Caco-2 (cell line): ENCODE data around the gene DIAPH3. TPM values are rescaled to one million over a fixed set of nuclear protein-coding genes. Genes with fewer than 3 reads are reported as not detected.

ENCODE experiments used
- BruUV-seq: library from RNA; stranded (reverse); fragments of 400-500 nt; replicated peaks from 2 replicates; lab custom pipeline; 2021; lab: Mats Ljungman, UMichigan
- CTCF ChIA-PET: fragments of 300-600 bp; sonication (Branson Sonifier 250); formaldehyde crosslinking; loops from one replicate; lab custom pipeline; 2022; ENCODE audit warnings: antibody characterized with exemption; lab: Charles Lee
- POLR2A ChIA-PET: fragments of 300-600 bp; sonication (Branson Sonifier 250); formaldehyde crosslinking; loops from one replicate; lab custom pipeline; 2022; ENCODE audit warnings: antibody characterized with exemption; lab: Charles Lee
- DNase-seq, 2 experiments: peaks; one replicate each; pipeline versions ENCODE4 v3.0.0 to v3.0.0-alpha.2; 2020 to 2022
- H3K27me3 ChIP-seq: replicated peaks from 2 replicates; pipeline ENCODE4 v1.6.0; 2011; ENCODE audit warnings: low read length; ENCODE audit not compliant: control insufficient read depth, insufficient read depth
- H3K36me3 ChIP-seq: 2 replicates; pipeline ENCODE4 v1.5.1; 2011; ENCODE audit warnings: low read length; ENCODE audit not compliant: control insufficient read depth, insufficient read depth
- H3K4me1 ChIP-seq: fragments of 250-450 bp; sonication (Bioruptor Pico); 2 replicates; pipeline ENCODE4 v1.5.1; 2020; ENCODE audit warnings: mild to moderate bottlenecking
- H3K4me3 ChIP-seq: 2 replicates; pipeline ENCODE4 v1.5.1; 2011; ENCODE audit warnings: low read depth, mild to moderate bottlenecking, control low read depth, low read length
- H3K9me3 ChIP-seq: fragments of 250-450 bp; sonication (Bioruptor Pico); 2 replicates; pipeline ENCODE4 v1.5.1; 2020; ENCODE audit warnings: mild to moderate bottlenecking, moderate library complexity
- H3K27ac Mint-ChIP-seq: one replicate; pipeline ENCODE4 v1.8.0; 2022; ENCODE audit warnings: mixed read lengths; ENCODE audit not compliant: unreplicated experiment
- H3K27me3 Mint-ChIP-seq: one replicate; pipeline ENCODE4 v1.8.0; 2022; ENCODE audit warnings: mixed read lengths; ENCODE audit not compliant: insufficient read depth, unreplicated experiment
- H3K36me3 Mint-ChIP-seq: one replicate; pipeline ENCODE4 v1.8.0; 2022; ENCODE audit warnings: mild to moderate bottlenecking, mixed read lengths; ENCODE audit not compliant: insufficient read depth, unreplicated experiment
- H3K4me1 Mint-ChIP-seq: one replicate; pipeline ENCODE4 v1.8.0; 2022; ENCODE audit warnings: low read depth, mixed read lengths; ENCODE audit not compliant: unreplicated experiment
- H3K4me3 Mint-ChIP-seq: one replicate; pipeline ENCODE4 v1.8.0; 2022; ENCODE audit warnings: mild to moderate bottlenecking, moderate library complexity, mixed read lengths; ENCODE audit not compliant: unreplicated experiment
- H3K9me3 Mint-ChIP-seq: one replicate; pipeline ENCODE4 v1.8.0; 2022; ENCODE audit warnings: mixed read lengths; ENCODE audit not compliant: unreplicated experiment
- intact Hi-C: fragments of 100-400 bp; cut with micrococcal nuclease; formaldehyde crosslinking; loops from one replicate; pipeline ENCODE4 v1.10.0; 2022; ENCODE audit not compliant: unreplicated experiment
- total RNA-seq: library from RNA; stranded (reverse); gene quantifications from 2 replicates; pipeline ENCODE4 v1.2.3, GENCODE V29; 2022
- TF ChIP-seq, protein P1 (sequence below), 2 experiments: fragments of 200-600 bp in 1 of 2; IDR thresholded peaks; 1 replicate in 1 of 2; 2 replicates in 1 of 2; pipeline versions ENCODE4 v1.5.1 to v1.8.0; 2011 to 2022; ENCODE audit warnings: antibody characterized with exemption in 1 of 2, control low read depth in 1 of 2, inconsistent platforms in 1 of 2, low read depth in 1 of 2, low read length in 1 of 2, mild to moderate bottlenecking in 1 of 2, moderate library complexity in 1 of 2; ENCODE audit not compliant: insufficient read depth in 1 of 2, severe bottlenecking in 1 of 2, unreplicated experiment in 1 of 2

Gene DIAPH3
- total RNA-seq, 1 experiment from 2014 or later = 60.6 TPM

DNA sequence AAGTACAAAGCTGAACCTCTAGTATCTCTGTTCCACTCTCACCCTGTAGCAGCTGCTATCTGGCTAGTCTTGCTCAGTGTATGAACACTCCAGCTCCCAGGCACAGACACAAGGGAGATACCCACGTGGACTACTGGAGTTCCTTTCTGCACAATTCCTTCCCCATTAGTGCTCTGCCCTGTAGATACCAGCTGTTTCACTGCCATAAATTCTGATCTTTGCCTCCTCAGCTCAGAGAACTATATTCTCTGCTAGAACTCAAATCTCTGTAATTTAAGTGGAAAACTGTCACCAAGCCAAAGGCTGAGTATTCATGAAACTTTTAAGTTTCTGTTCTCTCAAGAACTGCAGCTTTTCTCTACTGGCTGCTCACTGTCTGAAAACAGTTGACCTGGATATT, 273.7 kb downstream of the DIAPH3 start:
- BruUV-seq = no TSS peak
- peaks cover 6% of the 10 kb centered on the region for H3K4me1 Mint-ChIP-seq
- peaks cover 29% of the 10 kb centered on the region for H3K36me3 Mint-ChIP-seq
- no peak overlapping the region for H3K4me3 Mint-ChIP-seq
- Histone ChIP-seq H3K36me3 (no peaks in the 10 kb centered on the region), H3K4me1 (no peaks in the 10 kb centered on the region), H3K4me3 (no peak overlapping the region), H3K27me3 (no peaks in the 10 kb centered on the region), H3K9me3 (peaks cover 4% of the 10 kb centered on the region; the same call in 1 of the 2 replicates)
- no peak for DNase-seq
- POLR2A ChIA-PET = no interaction called here
- intact Hi-C loops = no loop called here
- H3K9me3 Mint-ChIP-seq = no peaks in the 10 kb centered on the region
- H3K27me3 Mint-ChIP-seq = no peaks in the 10 kb centered on the region
- no peak overlapping the region for H3K27ac Mint-ChIP-seq
- CTCF ChIA-PET = no interaction called here
- TF ChIP-seq, protein P1, sequence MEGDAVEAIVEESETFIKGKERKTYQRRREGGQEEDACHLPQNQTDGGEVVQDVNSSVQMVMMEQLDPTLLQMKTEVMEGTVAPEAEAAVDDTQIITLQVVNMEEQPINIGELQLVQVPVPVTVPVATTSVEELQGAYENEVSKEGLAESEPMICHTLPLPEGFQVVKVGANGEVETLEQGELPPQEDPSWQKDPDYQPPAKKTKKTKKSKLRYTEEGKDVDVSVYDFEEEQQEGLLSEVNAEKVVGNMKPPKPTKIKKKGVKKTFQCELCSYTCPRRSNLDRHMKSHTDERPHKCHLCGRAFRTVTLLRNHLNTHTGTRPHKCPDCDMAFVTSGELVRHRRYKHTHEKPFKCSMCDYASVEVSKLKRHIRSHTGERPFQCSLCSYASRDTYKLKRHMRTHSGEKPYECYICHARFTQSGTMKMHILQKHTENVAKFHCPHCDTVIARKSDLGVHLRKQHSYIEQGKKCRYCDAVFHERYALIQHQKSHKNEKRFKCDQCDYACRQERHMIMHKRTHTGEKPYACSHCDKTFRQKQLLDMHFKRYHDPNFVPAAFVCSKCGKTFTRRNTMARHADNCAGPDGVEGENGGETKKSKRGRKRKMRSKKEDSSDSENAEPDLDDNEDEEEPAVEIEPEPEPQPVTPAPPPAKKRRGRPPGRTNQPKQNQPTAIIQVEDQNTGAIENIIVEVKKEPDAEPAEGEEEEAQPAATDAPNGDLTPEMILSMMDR (IDR thresholded peaks at IDR 0.05; ENCODE audit: insufficient read depth in 1 of 2, low read depth in 1 of 2, low read length in 1 of 2, severe bottlenecking in 1 of 2, unreplicated experiment in 1 of 2) = no peak

DNA sequence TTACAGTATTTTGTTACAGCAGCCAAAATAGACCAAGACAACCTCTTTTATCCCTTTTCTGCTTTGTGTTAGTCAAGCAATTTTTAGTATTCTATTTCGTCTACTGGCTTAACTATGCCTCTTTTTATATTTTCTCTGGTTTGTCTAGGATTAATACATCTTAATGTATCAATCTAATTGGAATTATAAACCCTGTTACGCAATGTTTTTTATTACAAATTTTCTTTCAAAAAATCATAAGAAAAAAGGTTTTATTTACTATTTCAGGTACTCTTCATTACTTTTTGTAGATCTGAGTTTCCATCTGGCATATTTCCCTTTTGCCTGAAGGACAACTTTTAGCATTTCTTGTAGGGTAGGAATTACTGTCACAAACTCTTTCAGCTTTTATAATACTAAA, 275.3 kb downstream of the DIAPH3 start:
- TF ChIP-seq, protein P1 (IDR thresholded peaks at IDR 0.05; ENCODE audit: insufficient read depth in 1 of 2, low read depth in 1 of 2, low read length in 1 of 2, severe bottlenecking in 1 of 2, unreplicated experiment in 1 of 2) = no peak
- H3K27me3 ChIP-seq = no peaks in the 10 kb centered on the region
- CTCF ChIA-PET = interaction anchor here (0.6 kb wide), 1 partner anchor 316 kb away, joined by 3 read pairs; no protein-coding TSS in a partner anchor
- no peaks in the 10 kb centered on the region for H3K4me1 ChIP-seq
- peaks cover 6% of the 10 kb centered on the region for H3K4me1 Mint-ChIP-seq
- no peaks in the 10 kb centered on the region for H3K27me3 Mint-ChIP-seq
- H3K36me3 Mint-ChIP-seq = peaks cover 29% of the 10 kb centered on the region
- no peaks in the 10 kb centered on the region for H3K36me3 ChIP-seq
- H3K27ac Mint-ChIP-seq = no peak overlapping the region
- no peak overlapping the region for H3K4me3 ChIP-seq
- BruUV-seq = no TSS peak
- H3K9me3 Mint-ChIP-seq = no peaks in the 10 kb centered on the region
- H3K4me3 Mint-ChIP-seq = no peak overlapping the region
- POLR2A ChIA-PET = no interaction called here
- H3K9me3 ChIP-seq = peaks cover 4% of the 10 kb centered on the region; the same call in 1 of the 2 replicates
- DNase-seq = no peak
- intact Hi-C loops = no loop called here

DNA sequence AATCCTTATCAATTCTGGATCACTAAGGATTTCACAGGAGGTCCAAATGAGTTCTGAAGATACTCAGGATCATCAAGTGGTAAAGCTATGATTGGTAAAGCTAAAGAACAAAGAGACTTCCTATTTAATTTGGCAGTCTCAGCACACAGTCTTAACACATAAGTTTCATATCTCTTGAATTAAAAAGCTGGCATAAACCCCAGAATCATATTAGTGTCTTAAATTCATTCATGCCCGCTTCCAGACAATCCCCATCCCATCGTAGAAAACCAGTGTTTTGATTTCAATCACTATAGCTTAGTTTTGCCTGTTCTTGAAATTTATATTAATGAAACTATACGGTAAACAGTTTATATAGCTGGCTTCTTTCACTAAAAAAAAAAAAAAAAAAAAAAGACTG, 278.7 kb downstream of the DIAPH3 start:
- no peak overlapping the region for H3K4me3 Mint-ChIP-seq
- DNase-seq = no peak
- ChIA-PET CTCF (interaction anchor here (0.7 kb wide), 1 partner anchor 40 kb away, joined by 3 read pairs; no protein-coding TSS in a partner anchor), POLR2A (no interaction called here)
- no peaks in the 10 kb centered on the region for H3K36me3 ChIP-seq
- TF ChIP-seq, protein P1 (IDR thresholded peaks at IDR 0.05; ENCODE audit: insufficient read depth in 1 of 2, low read depth in 1 of 2, low read length in 1 of 2, severe bottlenecking in 1 of 2, unreplicated experiment in 1 of 2) = no peak
- intact Hi-C loops = no loop called here
- no peaks in the 10 kb centered on the region for H3K9me3 ChIP-seq
- BruUV-seq = no TSS peak
- no peaks in the 10 kb centered on the region for H3K4me1 Mint-ChIP-seq
- H3K4me1 ChIP-seq = no peaks in the 10 kb centered on the region
- no peaks in the 10 kb centered on the region for H3K27me3 ChIP-seq
- peaks cover 21% of the 10 kb centered on the region for H3K36me3 Mint-ChIP-seq
- H3K27ac Mint-ChIP-seq = no peak overlapping the region
- H3K27me3 Mint-ChIP-seq = no peaks in the 10 kb centered on the region
- H3K9me3 Mint-ChIP-seq = no peaks in the 10 kb centered on the region
- H3K4me3 ChIP-seq = no peak overlapping the region
